Coronary artery (tissue), 2 donors: ENCODE results near the gene CSRP2.

ENCODE experiments used
- DNase-seq: peaks from one replicate; pipeline ENCODE4 v3.0.0-alpha.2; 2017; ENCODE audit warnings: low spot score
- H3K27ac ChIP-seq, 2 donors: fragments of 200-600 bp; sonication (generic); one replicate each; pipeline ENCODE4 v1.5.1; 2016 to 2019
- H3K4me3 ChIP-seq: fragments of 200-600 bp; sonication (generic); 2 replicates; pipeline ENCODE4 v1.5.1; 2016; ENCODE audit warnings: mild to moderate bottlenecking, moderate library complexity
- CTCF ChIP-seq: fragments of 200-600 bp; sonication (generic); IDR thresholded peaks from one replicate; pipeline ENCODE4 v1.5.1; 2019; ENCODE audit warnings: antibody characterized with exemption

The CSRP2 gene

GRCh38 chr12:76860256-76860655 is 18.6 kb downstream of the CSRP2 start:
- TF ChIP-seq CTCF, result no peak
- H3K27ac ChIP-seq, result no peak overlapping the region
- no peak overlapping the region for H3K4me3 ChIP-seq
- no peak for DNase-seq

- Histone ChIP-seq H3K27ac (no peak overlapping the region), H3K4me3 (no peak overlapping the region)
- TF ChIP-seq CTCF, result no peak
- no peak for DNase-seq
Measured at GRCh38 chr12:76859611-76860010, 19.2 kb downstream of the CSRP2 start.

- no peak overlapping the region for H3K4me3 ChIP-seq
- TF ChIP-seq CTCF, result no peak
- H3K27ac ChIP-seq, result no peak overlapping the region
- DNase-seq, result no peak
Measured at GRCh38 chr12:76856018-76856644, 22.7 kb downstream of the CSRP2 start.

DNA sequence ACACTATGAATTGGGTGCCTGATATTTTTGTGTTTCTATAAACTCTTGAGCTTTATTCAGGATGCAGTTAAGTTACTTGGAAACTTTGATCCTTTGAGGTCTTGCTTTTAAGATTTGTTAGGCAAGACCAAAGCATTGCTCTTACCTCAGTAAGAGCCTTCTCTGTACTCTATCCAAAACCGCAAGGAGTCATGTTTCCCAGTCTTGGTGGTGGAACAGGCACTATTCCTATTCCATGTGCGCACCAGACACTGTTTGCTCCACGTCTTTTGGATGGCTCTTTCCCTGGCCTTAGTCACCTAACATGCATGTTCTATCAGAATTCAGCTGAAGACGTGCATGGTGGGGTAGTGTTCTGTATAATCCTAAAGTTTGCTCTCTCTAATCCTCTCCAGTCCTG is 23.5 kb downstream of the CSRP2 start:
- H3K4me3 ChIP-seq, result no peak overlapping the region
- TF ChIP-seq CTCF, result no peak
- H3K27ac ChIP-seq, result no peak overlapping the region
- DNase-seq, result no peak

GRCh38 chr12:76852106-76852505 is 26.7 kb downstream of the CSRP2 start:
- Histone ChIP-seq H3K4me3 (no peak overlapping the region), H3K27ac (no peak overlapping the region)
- no peak for DNase-seq
- no peak for TF ChIP-seq CTCF

- Histone ChIP-seq H3K4me3 (no peak overlapping the region), H3K27ac (no peak overlapping the region)
Measured at GRCh38 chr12:76848132-76848531, 30.7 kb downstream of the CSRP2 start.

More at GRCh38 chr12:76848132-76848531, 30.7 kb downstream of the CSRP2 start:
- TF ChIP-seq CTCF, result no peak
- no peak for DNase-seq
